IMR-90 (cell line): ENCODE measurements around the gene LCP1. TPM values are rescaled to one million over a fixed set of nuclear protein-coding genes. Genes with fewer than 3 reads are reported as not detected.

Experiments
- ATAC-seq: fragments of 200-7000 bp; cut with Tn5 transposase; 2 replicates; pipeline ENCODE4 v1.9.1; 2020; ENCODE audit warnings: low read depth, mild to moderate bottlenecking, moderate library complexity
- BruUV-seq: library from RNA; stranded (reverse); fragments of 400-500 nt; replicated peaks from 2 replicates; lab custom pipeline; 2021; lab: Mats Ljungman, UMichigan
- CTCF ChIA-PET: fragments of 300-600 bp; formaldehyde crosslinking; extraction: SDS; loops from one replicate; lab custom pipeline; 2021; ENCODE audit warnings: antibody characterized with exemption; lab: Yijun Ruan, JAX
- POLR2A ChIA-PET: fragments of 300-600 bp; sonication (Branson Sonifier 250); formaldehyde crosslinking; loops from one replicate; lab custom pipeline; 2022; ENCODE audit warnings: antibody characterized with exemption; ENCODE audit not compliant: unreplicated experiment; lab: Charles Lee
- DNase-seq: peaks from one replicate; pipeline ENCODE4 v3.0.0; 2013
- H2AFZ ChIP-seq: replicated peaks from 2 replicates; pipeline ENCODE3; 2013; ENCODE audit warnings: low read length, mild to moderate bottlenecking; ENCODE audit not compliant: poor library complexity
- H2AK5ac ChIP-seq: 2 replicates; pipeline ENCODE4 v1.6.1; 2013; ENCODE audit warnings: low read depth, low read length, inconsistent platforms
- H2AK9ac ChIP-seq: replicated peaks from 2 replicates; pipeline ENCODE3; 2013; ENCODE audit warnings: mild to moderate bottlenecking, low read depth, low read length, moderate library complexity; ENCODE audit not compliant: poor library complexity
- H2BK120ac ChIP-seq: 2 replicates; pipeline ENCODE4 v1.6.1; 2013; ENCODE audit warnings: low read depth, low read length, inconsistent platforms
- H2BK15ac ChIP-seq: 3 replicates; pipeline ENCODE4 v1.6.1; 2013; ENCODE audit warnings: low read depth, low read length, inconsistent platforms
- H2BK20ac ChIP-seq: 2 replicates; pipeline ENCODE4 v1.6.1; 2013; ENCODE audit warnings: low read depth, mild to moderate bottlenecking, inconsistent platforms, low read length, moderate library complexity
- H2BK5ac ChIP-seq: 2 replicates; pipeline ENCODE4 v1.6.1; 2013; ENCODE audit warnings: mild to moderate bottlenecking, low read depth, low read length, inconsistent platforms; ENCODE audit not compliant: poor library complexity, severe bottlenecking
- H3K14ac ChIP-seq: replicated peaks from 2 replicates; pipeline ENCODE4 v1.6.1; 2013; ENCODE audit warnings: low read depth, low read length, inconsistent platforms
- H3K18ac ChIP-seq: 2 replicates; pipeline ENCODE4 v1.6.1; 2013; ENCODE audit warnings: low read depth, low read length, control low read depth
- H3K23ac ChIP-seq: 2 replicates; pipeline ENCODE4 v1.6.1; 2013; ENCODE audit warnings: low read depth, low read length, inconsistent platforms
- H3K27ac ChIP-seq: 2 replicates; pipeline ENCODE4 v1.5.1; 2013; ENCODE audit warnings: mild to moderate bottlenecking, control low read depth, low read length; ENCODE audit not compliant: insufficient read depth
- H3K27me3 ChIP-seq: 2 replicates; pipeline ENCODE4 v1.6.1; 2013; ENCODE audit warnings: low read length; ENCODE audit not compliant: control insufficient read depth, insufficient read depth
- H3K36me3 ChIP-seq: 2 replicates; pipeline ENCODE4 v1.6.1; 2013; ENCODE audit warnings: low read length, mixed read lengths; ENCODE audit not compliant: control insufficient read depth, insufficient read depth
- H3K4ac ChIP-seq: 2 replicates; pipeline ENCODE4 v1.6.1; 2013; ENCODE audit warnings: low read depth, low read length, inconsistent platforms
- H3K4me1 ChIP-seq: 2 replicates; pipeline ENCODE4 v1.6.1; 2013; ENCODE audit warnings: low read length, mixed read lengths; ENCODE audit not compliant: control insufficient read depth, insufficient read depth
- H3K4me2 ChIP-seq: 2 replicates; pipeline ENCODE4 v1.6.1; 2013; ENCODE audit warnings: low read depth, mild to moderate bottlenecking, control low read depth, low read length, moderate library complexity
- H3K4me3 ChIP-seq: 2 replicates; pipeline ENCODE4 v1.5.1; 2013; ENCODE audit warnings: low read depth, mild to moderate bottlenecking, control low read depth, low read length, moderate library complexity; ENCODE audit not compliant: insufficient read depth
- H3K56ac ChIP-seq: 2 replicates; pipeline ENCODE4 v1.6.1; 2013; ENCODE audit warnings: low read length, inconsistent platforms; ENCODE audit not compliant: insufficient read depth; ENCODE audit errors: extremely low read depth
- H3K79me1 ChIP-seq, 2 experiments: 2 replicates each; pipeline ENCODE4 v1.6.1; 2013; ENCODE audit warnings: low read length in 2 of 2, inconsistent platforms in 1 of 2, low read depth in 1 of 2
- H3K9ac ChIP-seq: 2 replicates; pipeline ENCODE4 v1.6.1; 2013; ENCODE audit warnings: low read depth, low read length, control low read depth
- H3K9me1 ChIP-seq: 2 replicates; pipeline ENCODE4 v1.6.1; 2013; ENCODE audit warnings: low read length, inconsistent platforms; ENCODE audit not compliant: insufficient read depth
- H3K9me3 ChIP-seq: 2 replicates; pipeline ENCODE4 v1.6.1; 2013; ENCODE audit warnings: low read length; ENCODE audit not compliant: control insufficient read depth, insufficient read depth
- H4K20me1 ChIP-seq: 2 replicates; pipeline ENCODE4 v1.6.1; 2013; ENCODE audit warnings: low read length, inconsistent platforms; ENCODE audit not compliant: insufficient read depth
- H4K5ac ChIP-seq: 2 replicates; pipeline ENCODE4 v1.6.1; 2013; ENCODE audit warnings: mild to moderate bottlenecking, low read depth, low read length, control low read depth
- H4K8ac ChIP-seq, 2 experiments: 2 replicates each; pipeline ENCODE4 v1.6.1; 2013; ENCODE audit warnings: low read depth in 2 of 2, low read length in 2 of 2, control low read depth in 1 of 2, inconsistent platforms in 1 of 2
- H4K91ac ChIP-seq: 2 replicates; pipeline ENCODE4 v1.6.1; 2013; ENCODE audit warnings: low read depth, low read length, inconsistent platforms; ENCODE audit not compliant: insufficient read depth
- BHLHE40 ChIP-seq: fragments of 150-350 bp; IDR thresholded peaks from 2 replicates; pipeline ENCODE4 v1.6.1; 2016; ENCODE audit warnings: mild to moderate bottlenecking, low read depth, low read length
- CEBPB ChIP-seq: IDR thresholded peaks from 2 replicates; pipeline ENCODE4 v1.6.1; 2012; ENCODE audit warnings: low read depth, low read length, improper control_type of control experiment
- CHD1 ChIP-seq: IDR thresholded peaks from 2 replicates; pipeline ENCODE4 v1.6.1; 2012; ENCODE audit warnings: low read depth, low read length, improper control_type of control experiment
- CTCF ChIP-seq: conservative IDR thresholded peaks from 2 replicates; pipeline ENCODE4 v1.5.1; 2012; ENCODE audit warnings: mild to moderate bottlenecking, low read depth, low read length, improper control_type of control experiment
- ELK1 ChIP-seq: fragments of 150-350 bp; IDR thresholded peaks from 2 replicates; pipeline ENCODE4 v1.6.1; 2016; ENCODE audit warnings: low read depth, mild to moderate bottlenecking, low read length, moderate library complexity, borderline replicate concordance
- FOS ChIP-seq: fragments of 150-350 bp; IDR thresholded peaks from 2 replicates; pipeline ENCODE4 v1.6.1; 2016; ENCODE audit warnings: low read depth, low read length
- MAFK ChIP-seq: IDR thresholded peaks from 2 replicates; pipeline ENCODE4 v1.6.1; 2012; ENCODE audit warnings: low read depth, low read length, improper control_type of control experiment
- MAZ ChIP-seq: IDR thresholded peaks from 2 replicates; pipeline ENCODE4 v1.6.1; 2012; ENCODE audit warnings: low read depth, mild to moderate bottlenecking, low read length, improper control_type of control experiment, moderate library complexity, borderline replicate concordance
- NFE2L2 ChIP-seq: fragments of 150-350 bp; IDR thresholded peaks from 2 replicates; pipeline ENCODE4 v1.6.1; 2016; ENCODE audit warnings: low read depth, mild to moderate bottlenecking, low read length
- POLR2A ChIP-seq: IDR thresholded peaks from 2 replicates; pipeline ENCODE4 v1.6.1; 2012; ENCODE audit warnings: mild to moderate bottlenecking, low read depth, low read length
- RAD21 ChIP-seq: IDR thresholded peaks from 2 replicates; pipeline ENCODE4 v1.6.1; 2012; ENCODE audit warnings: low read length, improper control_type of control experiment
- RCOR1 ChIP-seq: IDR thresholded peaks from 2 replicates; pipeline ENCODE4 v1.6.1; 2012; ENCODE audit warnings: mild to moderate bottlenecking, low read length, improper control_type of control experiment; ENCODE audit not compliant: insufficient replicate concordance
- RFX5 ChIP-seq: IDR thresholded peaks from 2 replicates; pipeline ENCODE4 v1.8.0; 2012; ENCODE audit warnings: low read depth, mild to moderate bottlenecking, low read length, moderate library complexity
- SMC3 ChIP-seq: fragments of 150-350 bp; IDR thresholded peaks from 2 replicates; pipeline ENCODE4 v1.6.1; 2016; ENCODE audit warnings: low read depth, mild to moderate bottlenecking, antibody characterized with exemption, low read length, moderate library complexity
- dilution Hi-C: fragments of 300-500 bp; cut with HindIII; formaldehyde crosslinking; loops from one replicate; pipeline ENCODE4 v1.14.3; 2018; ENCODE audit warnings: low sequenced_read_pairs; ENCODE audit not compliant: unreplicated experiment
- in situ Hi-C: fragments of 300-500 bp; cut with MboI; formaldehyde crosslinking; loops from 3 replicates; pipeline ENCODE4 v1.14.3; 2019; ENCODE audit warnings: low sequenced_read_pairs, inconsistent platforms, mixed read lengths
- intact Hi-C: fragments of 100-400 bp; cut with micrococcal nuclease; formaldehyde crosslinking; loops from 2 replicates; pipeline ENCODE4 v1.10.0; 2022
- polyA plus RNA-seq, 3 experiments: library from polyadenylated mRNA; depleted of rRNA; stranded (reverse); fragments of >200 nt; gene quantifications; 2 replicates each; pipeline ENCODE4 v1.2.3, GENCODE V29; 2012; ENCODE audit warnings: low replicate concordance in 1 of 3
- total RNA-seq: library from RNA; depleted of rRNA; stranded (reverse); fragments of >200 nt; gene quantifications from 2 replicates; pipeline ENCODE4 v1.2.3, GENCODE V29; 2012
- TF ChIP-seq, protein P1 (sequence below): fragments of 150-350 bp; IDR thresholded peaks from 2 replicates; pipeline ENCODE4 v1.6.1; 2017; ENCODE audit warnings: mild to moderate bottlenecking, antibody characterized with exemption, low read length, low read depth

LCP1 gene
- total and polyA plus RNA-seq, 2 of the 4 experiments (the other 2 are of a cell fraction): not detected

DNA sequence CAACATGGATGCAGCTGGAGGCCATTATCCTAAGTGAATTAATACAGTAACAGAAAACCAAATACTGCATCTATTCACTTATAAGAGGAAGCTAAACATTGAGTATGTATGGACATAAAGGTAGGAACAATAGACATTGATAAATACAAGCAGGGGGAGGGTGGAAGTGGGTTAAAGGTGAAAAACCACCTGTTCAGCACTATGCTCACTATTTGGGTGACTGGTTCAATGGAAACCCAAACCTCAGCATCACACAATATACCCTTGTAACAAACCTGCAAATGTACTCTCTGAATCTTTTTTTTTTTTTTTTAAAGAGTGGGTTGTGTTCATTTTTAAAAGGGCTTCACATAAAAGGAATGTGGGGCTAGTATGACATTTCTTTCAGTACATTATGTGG lies 50.3 kb downstream of the LCP1 start:
- ATAC-seq (no peak), DNase-seq (no peak)
- Histone ChIP-seq H3K23ac (no peak overlapping the region), H2AK5ac (no peak overlapping the region), H3K18ac (no peak overlapping the region), H2BK120ac (no peak overlapping the region), H3K4me2 (no peak overlapping the region), H3K27ac (no peak overlapping the region), H3K56ac (no peak overlapping the region), H2BK5ac (no peak overlapping the region), H3K4me3 (no peak overlapping the region), H4K5ac (no peak overlapping the region), H3K27me3 (peaks cover 9% of the 10 kb centered on the region; the same call in 1 of the 2 replicates), H4K91ac (no peak overlapping the region), H3K9me1 (no peaks in the 10 kb centered on the region), H3K79me1 (no peaks in the 10 kb centered on the region), H3K9ac (no peak overlapping the region), H2BK20ac (no peak overlapping the region), H2AFZ (no peak overlapping the region), H2BK15ac (no peak overlapping the region), H4K20me1 (no peaks in the 10 kb centered on the region), H3K14ac (no peak overlapping the region), H3K36me3 (no peaks in the 10 kb centered on the region), H4K8ac (no peak overlapping the region), H3K4ac (no peak overlapping the region), H3K9me3 (no peaks in the 10 kb centered on the region), H3K4me1 (no peaks in the 10 kb centered on the region), H2AK9ac (no peak overlapping the region)
- CTCF ChIA-PET: no interaction called here
- no TSS peak for BruUV-seq
- intact Hi-C loops: no loop called here
- TF ChIP-seq ELK1 (no peak), CEBPB (no peak), SMC3 (no peak), POLR2A (no peak), NFE2L2 (no peak), MAZ (no peak), CTCF (no peak), RFX5 (no peak), RAD21 (no peak), FOS (no peak), RCOR1 (no peak), BHLHE40 (no peak), MAFK (no peak), CHD1 (no peak)
- TF ChIP-seq, protein P1, sequence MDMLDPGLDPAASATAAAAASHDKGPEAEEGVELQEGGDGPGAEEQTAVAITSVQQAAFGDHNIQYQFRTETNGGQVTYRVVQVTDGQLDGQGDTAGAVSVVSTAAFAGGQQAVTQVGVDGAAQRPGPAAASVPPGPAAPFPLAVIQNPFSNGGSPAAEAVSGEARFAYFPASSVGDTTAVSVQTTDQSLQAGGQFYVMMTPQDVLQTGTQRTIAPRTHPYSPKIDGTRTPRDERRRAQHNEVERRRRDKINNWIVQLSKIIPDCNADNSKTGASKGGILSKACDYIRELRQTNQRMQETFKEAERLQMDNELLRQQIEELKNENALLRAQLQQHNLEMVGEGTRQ: no peak
- in situ Hi-C loops: no loop called here
- POLR2A ChIA-PET: no interaction called here
- dilution Hi-C loops: no loop called here
